ENCODE data around the gene IDE. TPM values are rescaled to one million over a fixed set of nuclear protein-coding genes. Genes with fewer than 3 reads are reported as not detected.

The IDE gene
- total and polyA plus RNA-seq, 9 of the 15 experiments (the other 6 are each of a cell fraction or from before 2014, with no cell fraction given) = 10.2 to 50.6 (median 33.2) TPM

DNA sequence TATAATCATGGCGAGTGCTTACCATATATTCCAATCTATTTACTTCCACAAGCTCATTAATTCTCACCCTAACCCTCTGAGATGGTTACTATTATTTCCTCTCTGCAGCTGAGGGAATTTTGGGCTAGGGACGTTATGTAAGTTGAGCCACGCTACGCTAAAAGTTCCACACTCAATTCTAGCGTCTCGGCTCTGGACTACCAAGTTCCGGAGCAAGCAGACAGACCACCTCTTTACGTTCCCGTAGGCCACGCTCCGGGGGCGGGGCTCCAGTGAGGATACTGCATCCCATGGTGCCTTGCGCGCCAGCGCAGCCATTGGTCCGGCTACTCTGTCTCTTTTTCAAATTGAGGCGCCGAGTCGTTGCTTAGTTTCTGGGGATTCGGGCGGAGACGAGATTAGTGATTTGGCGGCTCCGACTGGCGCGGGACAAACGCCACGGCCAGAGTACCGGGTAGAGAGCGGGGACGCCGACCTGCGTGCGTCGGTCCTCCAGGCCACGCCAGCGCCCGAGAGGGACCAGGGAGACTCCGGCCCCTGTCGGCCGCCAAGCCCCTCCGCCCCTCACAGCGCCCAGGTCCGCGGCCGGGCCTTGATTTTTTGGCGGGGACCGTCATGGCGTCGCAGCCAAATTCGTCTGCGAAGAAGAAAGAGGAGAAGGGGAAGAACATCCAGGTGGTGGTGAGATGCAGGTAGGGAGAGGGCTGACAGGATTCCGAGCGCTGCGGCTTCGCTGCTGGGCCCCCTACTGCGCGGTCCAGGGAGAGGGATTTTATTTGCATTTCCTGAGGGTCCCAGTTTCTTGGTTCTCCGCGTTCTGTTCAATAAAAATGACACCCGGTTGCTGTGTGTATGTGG is 19.1 kb upstream of the IDE start, which contains the start of gene KIF11 (continued):
- TF ChIP-seq ELF1 (tag; IDR thresholded peaks at IDR 0.05) = no peak
- TF ChIP-seq ZMIZ1 (IDR thresholded peaks at IDR 0.05; ENCODE audit: low read depth in 2 of 2, low read length in 2 of 2) = peak in 1 of 2 experiments; percentile 16; a peak in 1 of 4 replicates
- TF ChIP-seq FOXP1 (CRISPR knock-in tag; IDR thresholded peaks at IDR 0.05) = 0 out of 2 replicates have a peak, but pooled peaks have one; percentile 32
- TF ChIP-seq ERF (CRISPR knock-in tag; IDR thresholded peaks at IDR 0.05) = no peak

- Histone ChIP-seq H3K9me3 (replicated peaks; ENCODE audit: control insufficient read depth, insufficient read depth, low read depth, low read length) (no peaks in the 10 kb centered on the region), H3K4me2 (ENCODE audit: insufficient read depth, low read length) (peak overlapping the region; percentile 75), H3K4me1 (replicated peaks in 1 of 2; ENCODE audit: control insufficient read depth in 2 of 2, insufficient read depth in 2 of 2, low read length in 2 of 2) (peaks cover 10 to 15% of the 10 kb centered on the region in 2 experiments; a peak in 4 of 5 replicates), H3K4me3 (peak overlapping the region; percentile 64), H2AFZ (ENCODE audit: low read depth, low read length) (peak overlapping the region; percentile 71), H3K36me3 (ENCODE audit: control insufficient read depth, insufficient read depth, low read length) (no peaks in the 10 kb centered on the region), H3K9ac (ENCODE audit: insufficient read depth in 1 of 2, low read depth in 2 of 2, low read length in 2 of 2) (peak overlapping the region; percentile 87 to 94), H3K27me3 (ENCODE audit: control insufficient read depth in 2 of 2, insufficient read depth in 2 of 2, low read length in 2 of 2) (no peaks in the 10 kb centered on the region), H4K20me1 (replicated peaks; ENCODE audit: control insufficient read depth, insufficient read depth, low read length) (no peaks in the 10 kb centered on the region), H3K79me2 (ENCODE audit: control insufficient read depth, insufficient read depth, low read length) (peaks cover 39% of the 10 kb centered on the region), H3K9me1 (ENCODE audit: control insufficient read depth, insufficient read depth, low read length) (no peaks in the 10 kb centered on the region), H3K27ac (ENCODE audit: extremely low read depth, low read depth, low read length) (peak overlapping the region; percentile 89)
- CTCF ChIA-PET (ENCODE audit: low intra/inter-chr PET ratio) = interaction anchor here (1.6 kb wide), 1 partner anchor 289 kb away, joined by 3 read pairs; no protein-coding TSS in a partner anchor
- BruUV-seq (replicated peaks) = no TSS peak
- 2% methylated on average over 30 of the region's 38 CpGs for WGBS (ENCODE audit: insufficient coverage, low coverage, missing lambda C conversion rate)
- POLR2A ChIA-PET = interaction anchor here (0.5 to 2.0 kb wide), 10 partner anchors 13 to 547 kb away, joined by 3 to 14 read pairs (median 4); partner anchors contain the start of gene IDE
- intact Hi-C loops (cut with micrococcal nuclease) = loop anchor here (2.0 to 10.0 kb wide), 5 partner anchors 53 to 483 kb away; partner anchors contain the start of gene CYP26A1
- ATAC-seq (peak; percentile 83), DNase-seq (ENCODE audit: extremely low read depth in 1 of 4, low spot score in 3 of 4) (peak; percentile 57 to 91 (median 68)), FAIRE-seq (peak; percentile 82)
- in situ Hi-C loops (cut with MboI) = no loop called here
- no peak for TF ChIP-seq HDAC6 (IDR thresholded peaks at IDR 0.05; ENCODE audit: low read depth, low read length)
- TF ChIP-seq, protein P1, sequence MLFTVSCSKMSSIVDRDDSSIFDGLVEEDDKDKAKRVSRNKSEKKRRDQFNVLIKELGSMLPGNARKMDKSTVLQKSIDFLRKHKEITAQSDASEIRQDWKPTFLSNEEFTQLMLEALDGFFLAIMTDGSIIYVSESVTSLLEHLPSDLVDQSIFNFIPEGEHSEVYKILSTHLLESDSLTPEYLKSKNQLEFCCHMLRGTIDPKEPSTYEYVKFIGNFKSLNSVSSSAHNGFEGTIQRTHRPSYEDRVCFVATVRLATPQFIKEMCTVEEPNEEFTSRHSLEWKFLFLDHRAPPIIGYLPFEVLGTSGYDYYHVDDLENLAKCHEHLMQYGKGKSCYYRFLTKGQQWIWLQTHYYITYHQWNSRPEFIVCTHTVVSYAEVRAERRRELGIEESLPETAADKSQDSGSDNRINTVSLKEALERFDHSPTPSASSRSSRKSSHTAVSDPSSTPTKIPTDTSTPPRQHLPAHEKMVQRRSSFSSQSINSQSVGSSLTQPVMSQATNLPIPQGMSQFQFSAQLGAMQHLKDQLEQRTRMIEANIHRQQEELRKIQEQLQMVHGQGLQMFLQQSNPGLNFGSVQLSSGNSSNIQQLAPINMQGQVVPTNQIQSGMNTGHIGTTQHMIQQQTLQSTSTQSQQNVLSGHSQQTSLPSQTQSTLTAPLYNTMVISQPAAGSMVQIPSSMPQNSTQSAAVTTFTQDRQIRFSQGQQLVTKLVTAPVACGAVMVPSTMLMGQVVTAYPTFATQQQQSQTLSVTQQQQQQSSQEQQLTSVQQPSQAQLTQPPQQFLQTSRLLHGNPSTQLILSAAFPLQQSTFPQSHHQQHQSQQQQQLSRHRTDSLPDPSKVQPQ (CRISPR knock-in tag; IDR thresholded peaks at IDR 0.05; ENCODE audit: borderline replicate concordance) = no peak
- TF ChIP-seq RBBP5 (IDR thresholded peaks at IDR 0.05; ENCODE audit: borderline replicate concordance, insufficient read depth, low read length, poor library complexity, severe bottlenecking) = peak; percentile 44
- TF ChIP-seq NEUROD1 (IDR thresholded peaks at IDR 0.05; ENCODE audit: borderline replicate concordance, low read depth, low read length, partially characterized antibody) = peak; percentile 26
- no peak for TF ChIP-seq ZC3H8 (IDR thresholded peaks at IDR 0.05)
- TF ChIP-seq MYBL2 (IDR thresholded peaks at IDR 0.05; ENCODE audit: low read depth) = no peak
- no peak for TF ChIP-seq MYBL2 (CRISPR knock-in tag; IDR thresholded peaks at IDR 0.05; ENCODE audit: borderline replicate concordance)
Measured at GRCh38 chr10:92591550-92592022, 17.7 kb upstream of the IDE start.

Data from K562 (cell line).